ENCODE measurements around the gene LAYN. TPM values are rescaled to one million over a fixed set of nuclear protein-coding genes. Genes with fewer than 3 reads are reported as not detected.

Gene LAYN
- total RNA-seq, 1 donor from 2014 or later, result 12.5 TPM

DNA sequence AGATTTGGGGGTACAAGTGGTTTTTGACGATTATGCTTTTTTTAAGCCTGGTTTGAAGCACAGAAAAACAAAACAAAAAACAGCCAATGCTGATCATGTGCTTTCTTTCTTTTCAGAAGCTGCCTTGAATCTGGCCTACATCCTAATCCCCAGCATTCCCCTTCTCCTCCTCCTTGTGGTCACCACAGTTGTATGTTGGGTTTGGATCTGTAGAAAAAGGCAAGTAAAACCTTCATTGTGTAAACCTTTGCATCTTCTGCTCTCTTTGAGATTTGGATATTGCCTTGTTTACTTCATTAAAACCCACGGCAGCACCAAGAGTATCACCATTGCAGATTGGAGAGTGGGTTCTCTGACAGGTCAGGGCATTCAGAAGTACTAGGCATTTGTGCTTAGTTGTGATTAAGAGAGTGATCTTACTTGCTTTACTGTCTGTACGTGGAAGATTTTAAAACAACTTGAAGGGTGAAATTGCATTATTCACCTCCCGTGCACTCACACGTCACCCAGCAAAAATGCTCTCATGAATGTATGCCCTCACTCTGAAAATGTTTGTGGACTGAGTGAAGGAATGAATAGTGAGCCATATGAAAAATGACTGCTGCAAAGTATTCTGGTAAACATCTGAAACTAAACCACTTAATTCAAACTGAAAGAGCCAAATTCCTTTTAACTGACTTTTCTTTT is 17.0 kb downstream of the LAYN start:
- Mint-ChIP-seq H3K9me3 (peaks cover 4% of the 10 kb centered on the region), H3K27me3 (ENCODE audit: low read depth) (peaks cover 5% of the 10 kb centered on the region), H3K27ac (peak overlapping the region; percentile 86), H3K4me1 (peaks cover 6% of the 10 kb centered on the region), H3K36me3 (peaks cover 28% of the 10 kb centered on the region), H3K4me3 (no peak overlapping the region)
- DNase-seq (ENCODE audit: low spot score in 2 of 2, unreplicated experiment in 2 of 2), result no peak
- TF ChIP-seq, protein P1, sequence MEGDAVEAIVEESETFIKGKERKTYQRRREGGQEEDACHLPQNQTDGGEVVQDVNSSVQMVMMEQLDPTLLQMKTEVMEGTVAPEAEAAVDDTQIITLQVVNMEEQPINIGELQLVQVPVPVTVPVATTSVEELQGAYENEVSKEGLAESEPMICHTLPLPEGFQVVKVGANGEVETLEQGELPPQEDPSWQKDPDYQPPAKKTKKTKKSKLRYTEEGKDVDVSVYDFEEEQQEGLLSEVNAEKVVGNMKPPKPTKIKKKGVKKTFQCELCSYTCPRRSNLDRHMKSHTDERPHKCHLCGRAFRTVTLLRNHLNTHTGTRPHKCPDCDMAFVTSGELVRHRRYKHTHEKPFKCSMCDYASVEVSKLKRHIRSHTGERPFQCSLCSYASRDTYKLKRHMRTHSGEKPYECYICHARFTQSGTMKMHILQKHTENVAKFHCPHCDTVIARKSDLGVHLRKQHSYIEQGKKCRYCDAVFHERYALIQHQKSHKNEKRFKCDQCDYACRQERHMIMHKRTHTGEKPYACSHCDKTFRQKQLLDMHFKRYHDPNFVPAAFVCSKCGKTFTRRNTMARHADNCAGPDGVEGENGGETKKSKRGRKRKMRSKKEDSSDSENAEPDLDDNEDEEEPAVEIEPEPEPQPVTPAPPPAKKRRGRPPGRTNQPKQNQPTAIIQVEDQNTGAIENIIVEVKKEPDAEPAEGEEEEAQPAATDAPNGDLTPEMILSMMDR (IDR thresholded peaks at IDR 0.05; ENCODE audit: unreplicated experiment), result no peak

- H3K4me1 Mint-ChIP-seq, result peaks cover 5% of the 10 kb centered on the region
- TF ChIP-seq, protein P1 (IDR thresholded peaks at IDR 0.05; ENCODE audit: unreplicated experiment), result no peak
- H3K36me3 Mint-ChIP-seq, result peaks cover 26% of the 10 kb centered on the region
- H3K27me3 Mint-ChIP-seq (ENCODE audit: low read depth), result no peaks in the 10 kb centered on the region
- peaks cover 4% of the 10 kb centered on the region for H3K9me3 Mint-ChIP-seq
- DNase-seq (ENCODE audit: low spot score in 2 of 2, unreplicated experiment in 2 of 2), result no peak
- H3K4me3 Mint-ChIP-seq, result no peak overlapping the region
- no peak overlapping the region for H3K27ac Mint-ChIP-seq
Measured at GRCh38 chr11:111559800-111560464, 19.4 kb downstream of the LAYN start.

DNA sequence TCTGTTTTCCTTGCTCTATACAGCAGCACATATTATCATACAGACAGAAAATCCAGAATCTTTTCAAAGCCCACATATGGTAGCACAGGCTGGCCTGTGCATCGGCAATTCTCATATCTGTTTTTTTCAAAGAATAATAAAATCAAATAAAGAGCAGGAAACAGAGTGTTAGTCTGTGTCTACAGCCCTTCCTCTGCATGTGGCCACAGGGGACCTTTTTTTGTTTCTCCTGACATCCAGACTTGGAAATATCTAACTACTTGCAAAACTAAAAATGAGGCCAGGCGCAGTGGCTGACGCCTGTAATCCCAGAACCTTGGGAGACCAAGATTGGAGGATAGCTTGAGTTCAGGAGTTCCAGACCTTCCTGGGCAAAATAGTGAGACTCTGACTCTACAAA is 20.3 kb downstream of the LAYN start:
- Mint-ChIP-seq H3K4me3 (no peak overlapping the region), H3K36me3 (peaks cover 19% of the 10 kb centered on the region)

DNA sequence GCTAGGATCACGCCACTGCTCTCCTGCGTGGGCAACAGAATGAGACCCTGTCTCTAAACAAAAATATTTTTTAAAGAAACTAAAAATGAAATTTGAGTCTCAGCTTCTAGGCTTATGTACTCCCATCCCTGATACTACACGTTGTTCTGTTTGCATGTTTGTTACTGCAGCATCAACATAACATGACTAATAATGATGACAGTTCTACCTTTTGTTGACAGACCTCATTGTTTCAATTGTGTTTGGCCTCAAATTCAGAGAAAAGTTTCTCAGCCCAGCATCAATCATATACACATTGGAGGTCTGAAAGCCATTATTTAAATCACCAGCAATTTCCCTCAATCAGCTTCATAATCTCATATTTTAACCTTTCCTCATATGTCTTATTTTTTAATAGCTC is 20.8 kb downstream of the LAYN start:
- no peak for DNase-seq (ENCODE audit: low spot score in 2 of 2, unreplicated experiment in 2 of 2)
- TF ChIP-seq, protein P1 (IDR thresholded peaks at IDR 0.05; ENCODE audit: unreplicated experiment), result no peak
- Mint-ChIP-seq H3K27ac (no peak overlapping the region), H3K27me3 (ENCODE audit: low read depth) (no peaks in the 10 kb centered on the region), H3K4me1 (peaks cover 5% of the 10 kb centered on the region), H3K4me3 (no peak overlapping the region), H3K36me3 (peaks cover 15% of the 10 kb centered on the region), H3K9me3 (no peaks in the 10 kb centered on the region)

More for the DNA sequence above, 20.3 kb downstream of the LAYN start:
- no peaks in the 10 kb centered on the region for H3K9me3 Mint-ChIP-seq
- no peaks in the 10 kb centered on the region for H3K27me3 Mint-ChIP-seq (ENCODE audit: low read depth)
- DNase-seq (ENCODE audit: low spot score in 2 of 2, unreplicated experiment in 2 of 2), result no peak
- H3K4me1 Mint-ChIP-seq, result peaks cover 5% of the 10 kb centered on the region
- H3K27ac Mint-ChIP-seq, result no peak overlapping the region
- TF ChIP-seq, protein P1 (IDR thresholded peaks at IDR 0.05; ENCODE audit: unreplicated experiment), result no peak

- TF ChIP-seq, protein P1 (IDR thresholded peaks at IDR 0.05; ENCODE audit: unreplicated experiment), result no peak
- H3K27me3 Mint-ChIP-seq (ENCODE audit: low read depth), result no peaks in the 10 kb centered on the region
- no peaks in the 10 kb centered on the region for H3K9me3 Mint-ChIP-seq
- H3K36me3 Mint-ChIP-seq, result peaks cover 10% of the 10 kb centered on the region
- H3K27ac Mint-ChIP-seq, result no peak overlapping the region
- no peak for DNase-seq (ENCODE audit: low spot score in 2 of 2, unreplicated experiment in 2 of 2)
- peaks cover 5% of the 10 kb centered on the region for H3K4me1 Mint-ChIP-seq
- H3K4me3 Mint-ChIP-seq, result no peak overlapping the region
Measured at GRCh38 chr11:111561791-111562325, 21.3 kb downstream of the LAYN start.

Data from mesothelial cell of epicardium (in vitro differentiated cells).